GM12878 (cell line): ENCODE data around the gene TCF12. TPM values are rescaled to one million over a fixed set of nuclear protein-coding genes. Genes with fewer than 3 reads are reported as not detected.

ENCODE experiments used
- ATAC-seq: fragments of 200-7000 bp; cut with Tn5 transposase; 3 replicates; pipeline ENCODE4 v1.9.1; 2020; ENCODE audit warnings: mild to moderate bottlenecking, moderate library complexity
- BruUV-seq: library from RNA; stranded (reverse); fragments of 400-500 nt; replicated peaks from 2 replicates; lab custom pipeline; 2021; lab: Mats Ljungman, UMichigan
- CTCF ChIA-PET: fragments of 300-600 bp; sonication (Branson Sonifier 250); formaldehyde crosslinking; extraction: SDS; loops from one replicate; lab custom pipeline; 2021; ENCODE audit warnings: inconsistent platforms; lab: Yijun Ruan, JAX
- POLR2A ChIA-PET: fragments of 350-600 bp; formaldehyde crosslinking; extraction: SDS; loops from one replicate; lab custom pipeline; 2021; ENCODE audit warnings: inconsistent platforms; lab: Charles Lee
- RAD21 ChIA-PET: fragments of 300-600 bp; sonication (Branson Sonifier 250); formaldehyde crosslinking; loops from one replicate; lab custom pipeline; 2023; ENCODE audit warnings: antibody characterized with exemption; ENCODE audit not compliant: unreplicated experiment; lab: Charles Lee
- SMC1A ChIA-PET: fragments of 300-600 bp; sonication (Branson Sonifier 250); formaldehyde crosslinking; loops from one replicate; lab custom pipeline; 2023; ENCODE audit not compliant: unreplicated experiment, uncharacterized antibody; lab: Charles Lee
- DNase-seq: peaks from one replicate; pipeline ENCODE4 v3.0.0-alpha.2; 2011; ENCODE audit warnings: low read depth, low spot score
- FAIRE-seq: peaks from 3 replicates; lab custom pipeline; 2011; peaks lifted over from hg19 to GRCh38; lab: Jason Lieb, UNC
- H2AFZ ChIP-seq: 2 replicates; pipeline ENCODE4 v1.6.0; 2011; ENCODE audit warnings: low read depth, low read length, control low read depth; ENCODE audit not compliant: control insufficient read depth
- H3K27ac ChIP-seq: 2 replicates; pipeline ENCODE4 v1.5.1; 2011; ENCODE audit warnings: control low read depth; ENCODE audit not compliant: control insufficient read depth, insufficient read depth
- H3K27me3 ChIP-seq, 2 experiments: replicated peaks in 1 of 2; 2 replicates each; pipeline versions ENCODE4 v1.6.0 to v1.6.1; 2011; ENCODE audit warnings: low read length in 1 of 2; ENCODE audit not compliant: control insufficient read depth in 2 of 2, insufficient read depth in 2 of 2
- H3K36me3 ChIP-seq, 2 experiments: 2 replicates each; pipeline ENCODE4 v1.5.1; 2011; ENCODE audit warnings: low read length in 1 of 2; ENCODE audit not compliant: control insufficient read depth in 2 of 2, insufficient read depth in 2 of 2
- H3K4me1 ChIP-seq: 2 replicates; pipeline ENCODE4 v1.6.1; 2011; ENCODE audit warnings: mild to moderate bottlenecking, low read length, moderate library complexity, mixed read lengths; ENCODE audit not compliant: control insufficient read depth, insufficient read depth
- H3K4me2 ChIP-seq: 2 replicates; pipeline ENCODE4 v1.6.0; 2011; ENCODE audit warnings: control low read depth; ENCODE audit not compliant: control insufficient read depth, insufficient read depth
- H3K4me3 ChIP-seq: fragments of 200-600 bp; sonication (generic); 2 replicates; pipeline ENCODE4 v1.5.1; 2016
- H3K79me2 ChIP-seq: 2 replicates; pipeline ENCODE4 v1.6.0; 2011; ENCODE audit warnings: low read length; ENCODE audit not compliant: control insufficient read depth, insufficient read depth
- H3K9ac ChIP-seq: 2 replicates; pipeline ENCODE4 v1.8.0; 2011; ENCODE audit warnings: low read length, control low read depth, mixed read lengths; ENCODE audit not compliant: control insufficient read depth, insufficient read depth
- H3K9me3 ChIP-seq: replicated peaks from 3 replicates; pipeline ENCODE4 v1.5.1; 2011; ENCODE audit warnings: mild to moderate bottlenecking, low read length; ENCODE audit not compliant: control insufficient read depth, insufficient read depth
- H4K20me1 ChIP-seq: 2 replicates; pipeline ENCODE4 v1.6.0; 2011; ENCODE audit not compliant: control insufficient read depth, insufficient read depth
- CEBPB ChIP-seq, 2 experiments: fragments of 150-350 bp in 1 of 2; IDR thresholded peaks; 2 replicates each; pipeline ENCODE4 v1.6.1; 2012 to 2014; ENCODE audit warnings: low read depth in 2 of 2, low read length in 2 of 2, borderline replicate concordance in 1 of 2, inconsistent platforms in 1 of 2
- EGR1 ChIP-seq, 2 experiments: IDR thresholded peaks; 1 replicate in 1 of 2; 2 replicates in 1 of 2; pipeline ENCODE4 v1.6.1; 2011 to 2012; ENCODE audit warnings: low read depth in 2 of 2, low read length in 2 of 2, borderline replicate concordance in 1 of 2, mild to moderate bottlenecking in 1 of 2, moderate library complexity in 1 of 2
- SUPT20H ChIP-seq: IDR thresholded peaks from 2 replicates; pipeline ENCODE4 v1.6.1; 2011; ENCODE audit warnings: low read depth, mild to moderate bottlenecking, low read length, moderate library complexity, borderline replicate concordance; ENCODE audit not compliant: control insufficient read depth
- USF1 ChIP-seq: IDR thresholded peaks from 2 replicates; pipeline ENCODE4 v1.6.1; 2011; ENCODE audit warnings: borderline replicate concordance, low read depth, mild to moderate bottlenecking, moderate library complexity, mixed read lengths, low read length; ENCODE audit not compliant: insufficient read depth; ENCODE audit errors: extremely low read length
- WGBS: methylation state at CpG from one replicate; pipeline ENCODE4 v1.1.6; 2016; ENCODE audit warnings: low lambda C conversion rate; ENCODE audit not compliant: insufficient replicate concordance, insufficient coverage; ENCODE audit errors: missing lambda C conversion rate; 5-methylcytosine and 5-hydroxymethylcytosine counted together
- in situ Hi-C: fragments of 300-500 bp; cut with MboI; formaldehyde crosslinking; loops from 9 replicates; pipeline ENCODE4 v1.14.3; 2018; ENCODE audit warnings: mixed read lengths
- intact Hi-C: fragments of 100-400 bp; cut with micrococcal nuclease; formaldehyde crosslinking; loops from one replicate; pipeline ENCODE4 v1.14.2; 2022; ENCODE audit not compliant: unreplicated experiment
- polyA plus RNA-seq, 11 experiments: library from polyadenylated mRNA; depleted of rRNA in 4 of 11; unstranded in 6 of 11; stranded (reverse) in 5 of 11; fragments of >200 nt; fragmentation: Nextera tagmentation in 4 of 11; fragmentation: Illumina TruSeq in 1 of 11; extraction: Ambion mirVana in 4 of 11; extraction: Trizol in 1 of 11; gene quantifications; 1 replicate in 1 of 11; 2 replicates in 10 of 11; pipeline versions ENCODE4 v1.2.1 to v1.2.3, GENCODE V29; 2011 to 2016; ENCODE audit warnings: inconsistent platforms in 2 of 11, missing spikeins in 2 of 11, low read depth in 1 of 11
- total RNA-seq, 4 experiments: library from RNA; depleted of rRNA in 3 of 4; stranded (reverse); fragments of >200 nt in 3 of 4; fragmentation: Illumina TruSeq in 1 of 4; extraction: Trizol in 1 of 4; gene quantifications; 2 replicates each; pipeline versions ENCODE4 v1.2.1 to v1.2.3, GENCODE V29; 2013 to 2021
- TF ChIP-seq, protein P1 (sequence below): fragments of 450-650 bp; IDR thresholded peaks from 2 replicates; pipeline ENCODE4 v1.6.1; 2017; ENCODE audit warnings: mild to moderate bottlenecking, moderate library complexity
- TF ChIP-seq, protein P2 (sequence below): fragments of 450-650 bp; IDR thresholded peaks from 2 replicates; pipeline ENCODE4 v1.6.1; 2017; ENCODE audit warnings: borderline replicate concordance

TCF12 gene
- total and polyA plus RNA-seq, 10 of the 15 experiments (the other 5 are each of a cell fraction or from before 2014, with no cell fraction given), result 8.2 to 70.9 (median 49.5) TPM

GRCh38 chr15:56910801-56911200 lies 7.6 kb upstream of the TCF12 start (continued):
- TF ChIP-seq EGR1 (IDR thresholded peaks at IDR 0.05; ENCODE audit: borderline replicate concordance in 1 of 2, low read depth in 2 of 2, low read length in 2 of 2), result no peak

GRCh38 chr15:56913241-56913640 lies 5.2 kb upstream of the TCF12 start:
- Histone ChIP-seq H3K27me3 (no peaks in the 10 kb centered on the region), H2AFZ (no peak overlapping the region), H3K27ac (no peak overlapping the region), H3K4me3 (no peak overlapping the region), H3K4me1 (no peaks in the 10 kb centered on the region; the same call in 1 of the 2 replicates), H4K20me1 (no peaks in the 10 kb centered on the region), H3K36me3 (no peaks in the 10 kb centered on the region), H3K4me2 (no peak overlapping the region), H3K79me2 (peaks cover 5% of the 10 kb centered on the region)
- no peak for FAIRE-seq
- 74% methylated on average over 3 of the region's 3 CpGs for WGBS
- in situ Hi-C loops (loop anchor here (10.0 kb wide), 1 partner anchor 392 kb away; no protein-coding TSS in a partner anchor), intact Hi-C loops (loop anchor here (10.0 kb wide), 1 partner anchor 162 kb away; no protein-coding TSS in a partner anchor)
- ChIA-PET CTCF (no interaction called here), POLR2A (no interaction called here), SMC1A (interaction anchor here (1.2 kb wide), 1 partner anchor 10 kb away, joined by 3 read pairs; no protein-coding TSS in a partner anchor)
- DNase-seq, result no peak
- no TSS peak for BruUV-seq
- ATAC-seq, result no peak
- no peak for TF ChIP-seq CEBPB (IDR thresholded peaks at IDR 0.05; ENCODE audit: borderline replicate concordance in 1 of 2, low read depth in 2 of 2, low read length in 2 of 2)
- no peak for TF ChIP-seq USF1
- no peak for TF ChIP-seq EGR1 (IDR thresholded peaks at IDR 0.05; ENCODE audit: borderline replicate concordance in 1 of 2, low read depth in 2 of 2, low read length in 2 of 2)
- TF ChIP-seq, protein P1, sequence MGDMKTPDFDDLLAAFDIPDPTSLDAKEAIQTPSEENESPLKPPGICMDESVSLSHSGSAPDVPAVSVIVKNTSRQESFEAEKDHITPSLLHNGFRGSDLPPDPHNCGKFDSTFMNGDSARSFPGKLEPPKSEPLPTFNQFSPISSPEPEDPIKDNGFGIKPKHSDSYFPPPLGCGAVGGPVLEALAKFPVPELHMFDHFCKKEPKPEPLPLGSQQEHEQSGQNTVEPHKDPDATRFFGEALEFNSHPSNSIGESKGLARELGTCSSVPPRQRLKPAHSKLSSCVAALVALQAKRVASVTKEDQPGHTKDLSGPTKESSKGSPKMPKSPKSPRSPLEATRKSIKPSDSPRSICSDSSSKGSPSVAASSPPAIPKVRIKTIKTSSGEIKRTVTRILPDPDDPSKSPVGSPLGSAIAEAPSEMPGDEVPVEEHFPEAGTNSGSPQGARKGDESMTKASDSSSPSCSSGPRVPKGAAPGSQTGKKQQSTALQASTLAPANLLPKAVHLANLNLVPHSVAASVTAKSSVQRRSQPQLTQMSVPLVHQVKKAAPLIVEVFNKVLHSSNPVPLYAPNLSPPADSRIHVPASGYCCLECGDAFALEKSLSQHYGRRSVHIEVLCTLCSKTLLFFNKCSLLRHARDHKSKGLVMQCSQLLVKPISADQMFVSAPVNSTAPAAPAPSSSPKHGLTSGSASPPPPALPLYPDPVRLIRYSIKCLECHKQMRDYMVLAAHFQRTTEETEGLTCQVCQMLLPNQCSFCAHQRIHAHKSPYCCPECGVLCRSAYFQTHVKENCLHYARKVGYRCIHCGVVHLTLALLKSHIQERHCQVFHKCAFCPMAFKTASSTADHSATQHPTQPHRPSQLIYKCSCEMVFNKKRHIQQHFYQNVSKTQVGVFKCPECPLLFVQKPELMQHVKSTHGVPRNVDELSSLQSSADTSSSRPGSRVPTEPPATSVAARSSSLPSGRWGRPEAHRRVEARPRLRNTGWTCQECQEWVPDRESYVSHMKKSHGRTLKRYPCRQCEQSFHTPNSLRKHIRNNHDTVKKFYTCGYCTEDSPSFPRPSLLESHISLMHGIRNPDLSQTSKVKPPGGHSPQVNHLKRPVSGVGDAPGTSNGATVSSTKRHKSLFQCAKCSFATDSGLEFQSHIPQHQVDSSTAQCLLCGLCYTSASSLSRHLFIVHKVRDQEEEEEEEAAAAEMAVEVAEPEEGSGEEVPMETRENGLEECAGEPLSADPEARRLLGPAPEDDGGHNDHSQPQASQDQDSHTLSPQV, result no peak
- TF ChIP-seq, protein P2, sequence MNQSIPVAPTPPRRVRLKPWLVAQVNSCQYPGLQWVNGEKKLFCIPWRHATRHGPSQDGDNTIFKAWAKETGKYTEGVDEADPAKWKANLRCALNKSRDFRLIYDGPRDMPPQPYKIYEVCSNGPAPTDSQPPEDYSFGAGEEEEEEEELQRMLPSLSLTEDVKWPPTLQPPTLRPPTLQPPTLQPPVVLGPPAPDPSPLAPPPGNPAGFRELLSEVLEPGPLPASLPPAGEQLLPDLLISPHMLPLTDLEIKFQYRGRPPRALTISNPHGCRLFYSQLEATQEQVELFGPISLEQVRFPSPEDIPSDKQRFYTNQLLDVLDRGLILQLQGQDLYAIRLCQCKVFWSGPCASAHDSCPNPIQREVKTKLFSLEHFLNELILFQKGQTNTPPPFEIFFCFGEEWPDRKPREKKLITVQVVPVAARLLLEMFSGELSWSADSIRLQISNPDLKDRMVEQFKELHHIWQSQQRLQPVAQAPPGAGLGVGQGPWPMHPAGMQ, result no peak
- TF ChIP-seq SUPT20H, result no peak
- TF ChIP-seq, all 136 proteins: peak for 0
- no peaks in the 10 kb centered on the region; the same call in 2 of the 3 replicates for H3K9me3 ChIP-seq
- RAD21 ChIA-PET, result no interaction called here
- H3K9ac ChIP-seq, result no peak overlapping the region
